Measurements from ENCODE around the gene COA5.

Gene COA5

DNA sequence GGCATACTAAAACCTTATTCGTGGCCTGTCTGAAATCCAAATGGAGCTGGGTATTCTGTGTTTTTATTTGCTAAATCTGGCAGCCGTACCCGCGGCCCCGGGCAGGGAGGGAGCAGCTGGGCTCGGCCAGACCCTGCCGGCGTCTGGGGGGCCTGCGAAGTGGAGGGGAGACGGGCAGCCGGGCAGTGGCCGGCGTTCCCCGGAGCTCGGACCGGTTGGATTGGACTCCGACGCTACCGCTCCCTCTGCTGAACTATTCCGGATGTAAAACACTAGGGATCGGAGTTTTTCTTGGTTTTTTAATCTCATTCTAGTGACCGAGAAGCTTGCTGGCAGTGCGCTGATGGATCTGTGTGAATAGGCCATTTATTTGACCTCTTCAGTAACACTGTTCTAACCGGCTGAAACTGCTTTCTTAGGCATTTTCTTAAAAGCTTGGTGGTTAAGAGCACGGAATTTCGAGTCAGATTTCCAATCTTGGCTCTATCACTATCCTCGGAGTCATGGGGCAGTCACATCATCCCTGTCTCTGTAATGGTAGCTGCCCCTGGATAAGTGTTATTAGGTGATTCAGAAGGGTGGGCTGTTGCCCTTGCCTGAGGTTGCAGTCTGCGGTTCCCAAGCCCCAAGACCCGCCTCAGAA is 771 bp upstream of the COA5 start:
- Histone ChIP-seq H3K14ac (ENCODE audit: low read length in 2 of 2) (peak overlapping the region in 1 of 2 experiments; percentile 61), H3K4me2 (ENCODE audit: low read length, poor library complexity, severe bottlenecking) (peak overlapping the region; percentile 73), H4K91ac (ENCODE audit: low read length) (peak overlapping the region; percentile 78), H3K18ac (ENCODE audit: low read depth in 1 of 2, low read length in 2 of 2) (peak overlapping the region; percentile 92 to 99), H2BK15ac (ENCODE audit: low read depth, poor library complexity, severe bottlenecking) (no peak overlapping the region), H4K8ac (ENCODE audit: low read length) (peak overlapping the region; percentile 100), H3K4me1 (ENCODE audit: control insufficient read depth, insufficient read depth, low read depth, low read length) (peaks cover 16% of the 10 kb centered on the region), H2BK120ac (ENCODE audit: low read depth, low read length) (peak overlapping the region; percentile 85), H3K36me3 (ENCODE audit: control insufficient read depth in 1 of 2, insufficient read depth in 2 of 2, low read depth in 1 of 2, low read length in 2 of 2) (peaks cover 9 to 38% of the 10 kb centered on the region in 2 experiments), H2AFZ (ENCODE audit: low read depth, low read length) (peak overlapping the region; percentile 54), H3K27ac (ENCODE audit: low read length, poor library complexity, severe bottlenecking) (peak overlapping the region; percentile 81), H2BK5ac (ENCODE audit: low read depth, low read length, poor library complexity, severe bottlenecking) (peak overlapping the region; percentile 95), H3K9ac (ENCODE audit: low read length) (peak overlapping the region; percentile 100), H3K4me3 (ENCODE audit: insufficient read depth in 1 of 2, low read depth in 1 of 2, low read length in 2 of 2) (peak overlapping the region; percentile 82 to 98), H3K4ac (ENCODE audit: low read depth in 1 of 2, low read length in 2 of 2) (peak overlapping the region; percentile 68 to 98), H3K9me3 (ENCODE audit: control insufficient read depth, low read length) (no peaks in the 10 kb centered on the region), H2AK5ac (ENCODE audit: low read length, severe bottlenecking) (peak overlapping the region; percentile 41), H3K79me1 (replicated peaks; ENCODE audit: low read length, poor library complexity, severe bottlenecking) (peaks cover 36% of the 10 kb centered on the region), H2BK12ac (ENCODE audit: low read length in 2 of 2) (no peak overlapping the region), H3K23ac (ENCODE audit: low read length in 2 of 2) (peak overlapping the region; percentile 37 to 70), H3K27me3 (ENCODE audit: control insufficient read depth in 1 of 2, insufficient read depth in 1 of 2, low read length in 2 of 2) (no peaks in the 10 kb centered on the region)
- WGBS = 4% methylated on average over 29 of the region's 29 CpGs
- peak; percentile 66 for DNase-seq

DNA sequence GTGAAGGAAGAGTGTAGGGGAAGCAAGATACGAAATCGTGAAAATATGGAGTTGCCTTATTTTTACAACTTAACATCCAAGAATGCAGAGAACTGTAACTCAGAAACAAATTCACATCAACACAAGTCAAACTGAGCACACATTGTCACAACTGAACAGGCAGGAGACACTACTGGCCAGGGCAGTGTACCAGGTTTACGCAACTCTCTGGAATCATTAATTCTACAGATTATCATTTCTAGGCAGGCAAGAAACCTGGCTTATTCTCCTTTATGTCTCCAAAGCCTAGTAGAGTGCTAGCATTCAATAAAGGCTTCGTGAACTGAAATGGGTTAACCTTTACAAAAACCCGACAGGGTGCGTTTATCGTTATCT is 584 bp downstream of the COA5 start:
- Histone ChIP-seq H2BK12ac (ENCODE audit: low read length in 2 of 2) (peak overlapping the region in 1 of 2 experiments; percentile 67), H3K79me1 (replicated peaks; ENCODE audit: low read length, poor library complexity, severe bottlenecking) (peaks cover 30% of the 10 kb centered on the region), H2BK120ac (ENCODE audit: low read depth, low read length) (no peak overlapping the region), H4K91ac (ENCODE audit: low read length) (no peak overlapping the region), H3K23ac (ENCODE audit: low read length in 2 of 2) (no peak overlapping the region), H3K4ac (ENCODE audit: low read depth in 1 of 2, low read length in 2 of 2) (peak overlapping the region; percentile 93 to 100), H3K27me3 (ENCODE audit: control insufficient read depth in 1 of 2, insufficient read depth in 1 of 2, low read length in 2 of 2) (no peaks in the 10 kb centered on the region), H3K4me2 (ENCODE audit: low read length, poor library complexity, severe bottlenecking) (peak overlapping the region; percentile 70), H2BK5ac (ENCODE audit: low read depth, low read length, poor library complexity, severe bottlenecking) (peak overlapping the region; percentile 46), H3K36me3 (ENCODE audit: control insufficient read depth in 1 of 2, insufficient read depth in 2 of 2, low read depth in 1 of 2, low read length in 2 of 2) (peaks cover 3 to 37% of the 10 kb centered on the region in 2 experiments), H2AK5ac (ENCODE audit: low read length, severe bottlenecking) (no peak overlapping the region), H3K9me3 (ENCODE audit: control insufficient read depth, low read length) (no peaks in the 10 kb centered on the region), H3K18ac (ENCODE audit: low read depth in 1 of 2, low read length in 2 of 2) (peak overlapping the region; percentile 99 to 100), H4K8ac (ENCODE audit: low read length) (peak overlapping the region; percentile 100), H3K14ac (ENCODE audit: low read length in 2 of 2) (peak overlapping the region in 1 of 2 experiments; percentile 27), H3K4me1 (ENCODE audit: control insufficient read depth, insufficient read depth, low read depth, low read length) (peaks cover 16% of the 10 kb centered on the region), H3K9ac (ENCODE audit: low read length) (peak overlapping the region; percentile 100), H2BK15ac (ENCODE audit: low read depth, poor library complexity, severe bottlenecking) (no peak overlapping the region), H3K27ac (ENCODE audit: low read length, poor library complexity, severe bottlenecking) (no peak overlapping the region), H3K4me3 (ENCODE audit: insufficient read depth in 1 of 2, low read depth in 1 of 2, low read length in 2 of 2) (peak overlapping the region; percentile 82 to 98), H2AFZ (ENCODE audit: low read depth, low read length) (no peak overlapping the region)
- 14% methylated on average over 7 of the region's 7 CpGs for WGBS
- DNase-seq = peak; percentile 35

DNA sequence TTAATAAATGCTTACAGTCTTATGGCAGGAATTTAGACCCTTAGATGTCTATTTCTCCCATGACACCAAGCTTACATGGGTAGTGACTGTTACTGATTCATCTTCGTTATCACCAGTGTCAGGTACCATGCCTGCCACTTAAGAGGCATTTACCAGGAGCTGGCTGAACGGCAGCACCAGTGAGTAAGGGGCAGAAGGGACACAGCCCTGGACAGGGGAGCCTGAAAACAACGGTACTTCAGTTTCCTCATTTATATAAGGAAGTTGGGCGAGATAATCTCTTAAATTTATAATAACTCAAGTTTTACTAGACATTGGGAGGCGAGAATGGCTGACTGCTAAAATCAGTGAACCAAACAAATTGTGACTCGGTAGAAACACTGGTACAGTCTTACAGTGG is 1.2 kb downstream of the COA5 start:
- no peaks in the 10 kb centered on the region for H3K27me3 ChIP-seq (ENCODE audit: control insufficient read depth in 1 of 2, insufficient read depth in 1 of 2, low read length in 2 of 2)
- no peak overlapping the region for H2BK5ac ChIP-seq (ENCODE audit: low read depth, low read length, poor library complexity, severe bottlenecking)
- H3K23ac ChIP-seq (ENCODE audit: low read length in 2 of 2) = no peak overlapping the region
- WGBS = 83% methylated on average over 4 of the region's 6 CpGs
- peak overlapping the region in 1 of 2 experiments; percentile 82 for H3K4me3 ChIP-seq (ENCODE audit: insufficient read depth in 1 of 2, low read depth in 1 of 2, low read length in 2 of 2)
- no peak overlapping the region for H2AK5ac ChIP-seq (ENCODE audit: low read length, severe bottlenecking)
- no peak overlapping the region for H3K4ac ChIP-seq (ENCODE audit: low read depth in 1 of 2, low read length in 2 of 2)
- no peak overlapping the region for H2BK12ac ChIP-seq (ENCODE audit: low read length in 2 of 2)
- peaks cover 16% of the 10 kb centered on the region for H3K4me1 ChIP-seq (ENCODE audit: control insufficient read depth, insufficient read depth, low read depth, low read length)
- H3K14ac ChIP-seq (ENCODE audit: low read length in 2 of 2) = no peak overlapping the region
- H3K27ac ChIP-seq (ENCODE audit: low read length, poor library complexity, severe bottlenecking) = no peak overlapping the region
- H2BK15ac ChIP-seq (ENCODE audit: low read depth, poor library complexity, severe bottlenecking) = no peak overlapping the region
- peak overlapping the region; percentile 70 for H3K4me2 ChIP-seq (ENCODE audit: low read length, poor library complexity, severe bottlenecking)
- no peak for DNase-seq
- H2BK120ac ChIP-seq (ENCODE audit: low read depth, low read length) = no peak overlapping the region
- H3K36me3 ChIP-seq (ENCODE audit: control insufficient read depth in 1 of 2, insufficient read depth in 2 of 2, low read depth in 1 of 2, low read length in 2 of 2) = peaks cover 5 to 38% of the 10 kb centered on the region in 2 experiments
- peaks cover 30% of the 10 kb centered on the region for H3K79me1 ChIP-seq (replicated peaks; ENCODE audit: low read length, poor library complexity, severe bottlenecking)
- no peak overlapping the region for H3K18ac ChIP-seq (ENCODE audit: low read depth in 1 of 2, low read length in 2 of 2)
- no peak overlapping the region for H4K91ac ChIP-seq (ENCODE audit: low read length)
- no peak overlapping the region for H2AFZ ChIP-seq (ENCODE audit: low read depth, low read length)
- no peaks in the 10 kb centered on the region for H3K9me3 ChIP-seq (ENCODE audit: control insufficient read depth, low read length)
- no peak overlapping the region for H4K8ac ChIP-seq (ENCODE audit: low read length)
- peak overlapping the region; percentile 100 for H3K9ac ChIP-seq (ENCODE audit: low read length)

- Histone ChIP-seq H2AFZ (ENCODE audit: low read depth, low read length) (no peak overlapping the region), H3K27ac (ENCODE audit: low read length, poor library complexity, severe bottlenecking) (no peak overlapping the region), H4K91ac (ENCODE audit: low read length) (no peak overlapping the region), H4K8ac (ENCODE audit: low read length) (no peak overlapping the region), H3K36me3 (ENCODE audit: control insufficient read depth in 1 of 2, insufficient read depth in 2 of 2, low read depth in 1 of 2, low read length in 2 of 2) (peaks cover 7 to 39% of the 10 kb centered on the region in 2 experiments), H3K18ac (ENCODE audit: low read depth in 1 of 2, low read length in 2 of 2) (no peak overlapping the region), H2BK12ac (ENCODE audit: low read length in 2 of 2) (no peak overlapping the region), H3K4me2 (ENCODE audit: low read length, poor library complexity, severe bottlenecking) (no peak overlapping the region), H3K14ac (ENCODE audit: low read length in 2 of 2) (no peak overlapping the region), H2BK15ac (ENCODE audit: low read depth, poor library complexity, severe bottlenecking) (no peak overlapping the region), H3K27me3 (ENCODE audit: control insufficient read depth in 1 of 2, insufficient read depth in 1 of 2, low read length in 2 of 2) (no peaks in the 10 kb centered on the region), H2BK5ac (ENCODE audit: low read depth, low read length, poor library complexity, severe bottlenecking) (no peak overlapping the region), H2BK120ac (ENCODE audit: low read depth, low read length) (no peak overlapping the region), H3K4me3 (ENCODE audit: insufficient read depth in 1 of 2, low read depth in 1 of 2, low read length in 2 of 2) (peak overlapping the region; percentile 20 to 82), H2AK5ac (ENCODE audit: low read length, severe bottlenecking) (no peak overlapping the region), H3K23ac (ENCODE audit: low read length in 2 of 2) (peak overlapping the region in 1 of 2 experiments; percentile 56), H3K9ac (ENCODE audit: low read length) (peak overlapping the region; percentile 100), H3K79me1 (replicated peaks; ENCODE audit: low read length, poor library complexity, severe bottlenecking) (peaks cover 29% of the 10 kb centered on the region), H3K4ac (ENCODE audit: low read depth in 1 of 2, low read length in 2 of 2) (no peak overlapping the region), H3K4me1 (ENCODE audit: control insufficient read depth, insufficient read depth, low read depth, low read length) (peaks cover 16% of the 10 kb centered on the region), H3K9me3 (ENCODE audit: control insufficient read depth, low read length) (no peaks in the 10 kb centered on the region)
- 93% methylated on average over 7 of the region's 7 CpGs for WGBS
- no peak for DNase-seq
Measured at GRCh38 chr2:98606431-98606830, 1.9 kb downstream of the COA5 start.
